HTR-8/SVneo (cell line): ENCODE results near the gene DACH1.

ENCODE experiments used
- DNase-seq: peaks from one replicate; pipeline ENCODE4 v3.0.0; 2011; ENCODE audit warnings: low spot score, mixed read lengths; ENCODE audit not compliant: insufficient read length
- FAIRE-seq: peaks from 2 replicates; lab custom pipeline; 2011; peaks lifted over from hg19 to GRCh38; lab: Jason Lieb, UNC

The DACH1 gene

DNA sequence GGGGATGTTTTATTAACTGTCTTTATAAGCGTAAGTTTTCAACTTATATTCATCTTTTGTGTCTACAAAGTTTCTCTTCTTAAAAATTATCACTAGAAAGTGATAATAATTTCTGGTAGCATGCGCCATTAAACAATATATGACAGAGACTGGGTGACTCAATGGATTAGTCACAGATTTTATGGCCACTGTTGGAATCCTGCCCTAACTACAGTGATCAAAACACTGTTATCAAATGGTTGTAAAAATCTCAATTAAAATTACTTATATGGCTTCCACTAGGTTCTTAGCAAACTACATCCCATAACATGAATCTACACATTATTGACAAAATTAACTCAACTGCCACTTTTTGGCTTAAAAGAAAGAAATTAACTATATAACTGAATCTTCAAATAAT lies 350.0 kb downstream of the DACH1 start:
- no peak for DNase-seq
- FAIRE-seq = no peak

DNA sequence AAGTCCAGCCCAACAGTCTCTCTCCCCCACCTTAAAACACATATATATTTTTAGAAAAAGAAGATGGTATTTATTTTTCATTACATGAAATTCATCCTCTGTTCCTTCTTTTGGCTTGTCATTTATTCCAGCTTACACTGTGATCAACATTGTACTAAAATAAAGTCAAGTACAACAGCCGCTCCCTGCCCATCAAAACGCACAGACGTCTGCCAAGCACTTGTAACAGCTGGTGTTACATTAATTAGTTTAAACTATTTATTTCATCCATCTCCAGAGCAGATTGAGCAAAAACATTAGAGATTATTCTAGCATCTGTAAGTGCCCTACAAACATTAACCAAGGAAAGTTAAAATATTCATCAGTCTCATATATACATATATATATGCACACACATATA lies 350.5 kb downstream of the DACH1 start:
- FAIRE-seq (no peak), DNase-seq (no peak)

DNA sequence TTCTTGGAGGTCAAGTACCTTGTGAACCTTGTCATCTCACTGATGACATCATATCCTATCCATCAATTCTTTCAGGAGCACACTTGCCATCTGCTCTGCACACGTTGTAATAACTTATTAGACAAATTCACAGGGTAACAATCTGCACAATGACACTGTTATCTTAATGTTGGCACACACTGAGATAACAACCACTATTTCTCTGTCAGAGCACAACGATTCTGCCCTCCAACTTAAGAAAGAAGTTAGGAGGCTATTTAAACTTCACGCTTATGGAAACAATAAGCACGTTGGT lies 351.3 kb downstream of the DACH1 start:
- FAIRE-seq (no peak), DNase-seq (no peak)

DNA sequence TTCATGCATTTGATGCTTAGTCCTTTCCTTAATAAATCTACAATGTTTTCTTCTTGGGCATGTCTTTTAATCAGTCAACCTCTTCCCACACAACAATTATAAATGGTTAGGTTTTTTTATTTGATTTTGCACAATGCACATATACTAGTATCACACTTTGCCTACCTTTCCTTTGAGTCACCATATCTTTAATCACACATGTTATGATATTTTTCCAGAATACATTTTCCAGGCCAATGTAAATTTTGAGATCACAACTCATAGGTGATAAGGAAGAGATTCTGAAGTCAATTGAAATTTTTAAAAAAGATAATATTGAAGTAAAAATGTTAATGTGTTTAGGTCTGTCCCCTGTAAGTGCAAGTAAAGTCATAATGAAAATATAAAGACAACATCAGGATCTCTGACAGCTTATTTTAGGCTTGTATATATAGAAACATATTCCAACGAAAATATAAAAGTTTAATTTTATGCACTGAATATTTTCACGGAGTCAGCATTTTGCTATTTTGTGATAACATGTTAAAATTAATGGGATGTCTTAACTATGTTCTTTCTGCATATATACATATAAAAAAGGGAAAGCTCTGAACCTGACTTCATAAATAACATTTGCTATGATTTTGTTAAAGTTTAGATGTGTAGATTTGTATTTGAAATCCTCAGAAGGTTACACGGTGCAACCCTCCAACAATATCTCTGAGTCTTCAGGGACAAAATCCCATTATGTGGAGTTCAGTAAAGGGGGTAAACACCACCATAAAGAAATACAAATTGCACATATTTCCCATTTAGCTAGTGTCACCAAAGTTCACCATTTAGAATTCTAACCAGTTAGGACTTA lies 351.9 kb downstream of the DACH1 start:
- FAIRE-seq (no peak), DNase-seq (no peak)

DNA sequence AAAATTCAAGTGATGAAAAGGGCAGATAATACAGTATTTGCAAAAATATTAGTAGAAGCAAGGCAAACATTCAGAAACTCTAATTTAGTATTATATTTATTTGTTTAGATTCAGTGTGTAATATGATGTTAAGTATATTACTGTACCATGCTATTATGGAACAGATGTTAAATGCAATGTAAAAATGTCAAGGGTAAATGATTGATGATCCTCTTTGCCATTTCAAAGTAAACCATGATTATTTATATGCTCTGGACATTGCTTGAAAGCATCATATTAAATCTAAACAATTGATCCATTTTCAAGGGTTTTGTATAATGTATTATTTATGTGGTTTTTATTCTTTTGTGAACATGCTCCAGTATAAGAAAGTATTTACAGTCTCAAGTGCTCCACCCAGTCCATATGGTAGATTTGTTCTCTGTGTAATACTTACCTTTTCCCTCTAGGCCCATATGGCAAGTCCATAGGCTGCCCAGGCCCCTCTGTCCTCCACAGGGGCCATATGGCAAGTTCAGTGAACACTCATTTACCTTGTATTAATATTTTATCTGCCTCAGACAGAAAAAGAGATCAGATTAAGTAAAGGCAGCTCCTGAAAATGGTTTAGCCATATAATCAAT lies 353.5 kb downstream of the DACH1 start:
- no peak for DNase-seq

DNA sequence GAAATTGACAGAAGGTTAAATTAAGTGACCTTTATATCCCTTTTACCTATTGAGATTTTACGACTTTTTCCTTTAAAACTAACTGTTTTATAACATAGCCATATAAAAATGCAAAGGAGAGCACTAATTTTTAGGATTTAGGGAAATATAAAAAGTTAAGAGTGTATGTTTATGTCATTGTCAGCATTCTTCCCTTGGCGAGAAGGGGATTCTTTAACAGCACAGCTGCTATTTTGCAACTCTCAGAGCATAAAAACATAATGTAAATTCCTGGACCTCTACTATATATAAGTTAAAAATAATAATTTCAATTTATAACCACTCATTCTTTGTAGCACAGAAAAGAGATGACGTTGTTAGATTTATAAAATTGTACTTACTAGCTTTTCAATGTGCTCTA lies 363.2 kb downstream of the DACH1 start:
- DNase-seq (no peak), FAIRE-seq (no peak)

More for the DNA sequence above, 353.5 kb downstream of the DACH1 start:
- FAIRE-seq = no peak

DNA sequence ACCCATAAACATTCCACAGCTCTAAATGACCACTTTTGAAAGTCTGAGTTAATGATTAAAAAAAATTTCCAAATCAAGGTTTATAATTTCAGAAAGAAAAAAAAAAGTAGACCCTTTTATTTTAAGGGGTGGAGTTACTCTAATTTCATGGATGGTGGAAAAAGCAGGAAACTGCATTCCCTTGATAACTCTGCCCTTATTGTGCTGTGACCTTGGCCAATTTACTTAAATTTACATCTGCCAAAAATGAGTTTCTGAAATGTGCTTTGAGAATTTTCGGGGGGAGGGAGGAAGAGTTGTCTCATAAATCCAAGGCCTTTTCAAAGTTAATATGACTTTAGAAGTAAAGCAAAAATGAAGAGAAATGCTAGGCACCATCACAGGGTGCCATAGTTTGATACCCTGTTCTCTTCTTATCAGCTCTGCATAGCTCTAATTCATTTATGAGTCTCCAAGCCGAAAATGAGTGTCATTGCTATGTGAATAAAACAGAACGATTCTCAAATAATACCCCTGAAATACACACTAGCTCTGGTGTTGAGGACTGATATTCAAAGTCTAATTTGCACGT lies 367.0 kb downstream of the DACH1 start:
- DNase-seq (no peak), FAIRE-seq (no peak)

DNA sequence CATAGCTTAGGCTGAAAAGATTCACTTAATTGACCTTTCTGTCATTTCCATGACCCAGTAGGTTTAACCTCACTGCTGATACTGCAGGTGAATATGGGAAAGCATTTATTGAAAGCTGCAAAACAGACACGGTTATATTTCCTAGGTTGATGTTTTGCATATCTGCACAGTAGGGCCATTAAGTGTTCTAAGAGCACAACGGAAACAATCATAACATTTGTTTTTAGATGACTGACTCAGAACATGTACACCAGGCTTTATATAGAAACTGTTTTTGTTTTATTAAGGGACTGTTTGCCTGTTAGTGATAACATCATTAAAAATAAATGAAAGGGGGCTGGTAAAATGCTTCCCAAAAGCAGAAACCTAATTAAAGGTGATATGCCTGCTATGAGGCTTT lies 367.8 kb downstream of the DACH1 start:
- FAIRE-seq (no peak), DNase-seq (no peak)

DNA sequence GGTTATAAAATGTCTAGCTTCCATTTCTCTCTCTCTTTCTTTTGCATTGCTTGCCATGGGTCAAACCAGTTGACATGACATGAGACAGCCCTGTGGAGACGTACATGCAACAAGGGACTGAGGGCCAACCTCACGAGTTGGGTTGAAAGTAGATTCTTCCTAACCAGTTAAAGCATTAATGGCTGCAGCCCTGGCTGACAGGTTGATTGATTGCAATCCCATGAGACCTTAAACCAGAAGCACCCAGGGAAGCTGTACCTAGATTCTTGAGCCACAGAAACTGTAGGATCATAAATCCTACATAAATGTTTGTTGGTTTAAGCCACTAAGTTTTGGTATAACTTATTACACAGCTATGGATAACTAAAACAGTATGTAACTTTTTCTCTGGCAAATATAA lies 373.8 kb downstream of the DACH1 start:
- DNase-seq = no peak
- no peak for FAIRE-seq

DNA sequence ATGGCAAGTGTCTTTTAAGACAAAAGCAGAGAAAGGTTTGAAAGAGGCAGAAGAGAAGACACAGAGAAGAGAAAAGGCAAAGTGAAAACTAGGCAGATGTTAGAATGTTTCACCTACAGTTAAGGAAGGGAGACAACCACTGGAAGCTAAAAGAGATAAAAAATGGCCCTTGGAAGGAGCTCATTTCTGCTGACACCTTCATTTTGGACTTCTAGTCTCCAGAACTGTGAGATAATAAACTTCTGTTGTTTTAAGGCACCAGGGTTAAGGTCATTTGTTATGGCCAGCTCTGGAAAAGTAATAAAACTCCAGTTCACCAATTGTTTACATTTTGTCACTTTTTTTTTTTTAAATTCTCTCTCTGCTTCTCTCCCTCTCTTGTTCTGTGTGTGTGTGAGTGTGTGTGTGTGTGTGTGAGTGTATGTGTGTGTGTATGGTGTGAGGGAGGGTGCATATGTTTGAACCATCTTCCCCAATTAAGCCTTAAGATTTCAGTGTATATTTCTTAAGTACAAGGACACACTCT lies 374.6 kb downstream of the DACH1 start:
- FAIRE-seq = no peak
- DNase-seq = no peak

DNA sequence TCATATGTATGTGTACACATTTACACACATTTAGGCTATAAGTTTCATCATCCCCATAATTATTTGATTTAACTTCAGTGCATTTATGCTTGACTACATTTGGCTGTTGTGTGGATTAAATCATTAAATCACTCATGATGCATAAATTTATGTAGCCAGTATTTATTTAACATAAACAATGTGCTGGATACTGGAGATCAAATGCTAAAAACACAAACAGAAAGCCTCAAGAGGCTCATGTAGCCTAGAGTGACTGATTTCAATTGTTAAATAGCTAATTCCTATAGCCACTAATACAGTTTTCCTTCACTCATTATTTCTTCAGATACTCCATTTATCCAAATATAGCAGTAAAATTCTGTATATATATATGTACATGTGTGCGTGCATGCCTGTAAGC lies 376.0 kb downstream of the DACH1 start:
- DNase-seq = no peak
- FAIRE-seq = no peak

DNA sequence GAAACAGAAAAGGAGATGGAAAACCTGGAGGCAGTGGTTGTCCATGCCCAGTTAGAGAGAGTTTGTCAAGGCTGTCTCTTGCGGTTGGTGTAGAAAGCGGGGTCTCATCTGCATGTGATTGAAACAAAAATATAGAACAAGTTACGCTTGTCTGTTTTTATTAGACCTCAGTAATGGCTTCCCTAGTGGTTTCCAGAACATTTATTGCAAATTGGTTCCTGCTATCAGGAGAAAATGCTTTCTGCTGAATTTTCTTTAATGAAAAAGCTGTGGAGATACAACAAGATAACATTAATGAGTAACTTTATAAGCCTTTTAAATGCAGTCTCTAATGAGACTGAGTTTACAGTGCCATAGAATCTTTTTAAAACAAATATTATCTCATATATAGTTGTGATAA lies 378.0 kb downstream of the DACH1 start:
- FAIRE-seq = no peak

DNA sequence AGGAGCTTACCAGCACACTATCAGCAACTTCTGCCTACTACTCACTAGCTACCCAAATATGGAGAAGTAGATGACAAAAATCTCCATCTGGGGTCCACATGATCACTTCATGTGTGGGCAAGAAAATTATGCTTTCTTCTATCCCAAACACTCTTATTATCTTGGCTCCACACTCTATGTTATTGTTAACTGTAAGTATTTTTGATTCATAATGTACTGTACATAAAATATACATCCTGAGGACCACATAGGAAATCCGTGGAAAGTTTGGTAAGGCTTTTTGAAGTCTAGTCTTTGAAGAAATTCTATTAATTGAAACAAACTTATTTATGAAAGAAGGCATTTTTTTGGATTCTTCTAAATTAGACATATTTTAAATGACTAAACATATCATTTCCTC lies 378.8 kb downstream of the DACH1 start:
- FAIRE-seq = no peak

More for the DNA sequence above, 378.0 kb downstream of the DACH1 start:
- no peak for DNase-seq

DNA sequence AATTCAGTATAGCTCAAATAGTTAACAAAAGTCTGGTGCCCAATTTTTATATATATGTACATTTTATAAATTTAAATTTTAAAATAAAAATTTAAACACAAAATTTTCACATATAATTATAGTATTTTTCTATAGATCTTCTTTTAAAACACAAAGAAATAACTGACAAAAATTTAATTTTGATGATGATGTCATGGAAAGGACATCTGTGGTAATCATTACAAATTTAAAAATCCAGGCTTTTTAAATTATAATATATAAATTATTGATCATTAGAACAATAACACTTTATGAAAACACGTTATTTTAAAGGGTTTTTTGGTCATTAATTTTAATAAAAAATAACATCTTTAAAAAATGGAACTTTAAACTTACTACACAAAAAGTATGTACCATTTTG lies 381.1 kb downstream of the DACH1 start:
- no peak for FAIRE-seq

More for the DNA sequence above, 378.8 kb downstream of the DACH1 start:
- DNase-seq = no peak

DNA sequence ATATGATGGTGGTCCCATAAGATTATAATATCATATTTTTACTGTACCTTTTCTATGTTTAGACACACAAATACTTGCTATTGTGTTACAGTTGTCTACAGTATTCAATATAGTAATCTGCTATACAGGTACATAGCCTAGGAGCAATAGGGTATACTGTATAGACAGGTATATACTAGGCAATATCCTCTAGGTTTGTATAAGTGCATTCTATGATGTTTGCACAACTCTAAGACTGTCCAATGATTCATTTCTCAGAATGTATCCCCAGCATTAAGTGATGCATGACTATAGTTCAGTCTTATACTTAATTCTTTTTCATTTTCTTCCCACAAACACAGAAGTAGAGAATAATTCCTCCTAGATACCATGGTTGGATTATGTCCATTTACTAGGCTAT lies 383.3 kb downstream of the DACH1 start:
- DNase-seq = no peak
- FAIRE-seq = no peak

More for the DNA sequence above, 381.1 kb downstream of the DACH1 start:
- DNase-seq = no peak

DNA sequence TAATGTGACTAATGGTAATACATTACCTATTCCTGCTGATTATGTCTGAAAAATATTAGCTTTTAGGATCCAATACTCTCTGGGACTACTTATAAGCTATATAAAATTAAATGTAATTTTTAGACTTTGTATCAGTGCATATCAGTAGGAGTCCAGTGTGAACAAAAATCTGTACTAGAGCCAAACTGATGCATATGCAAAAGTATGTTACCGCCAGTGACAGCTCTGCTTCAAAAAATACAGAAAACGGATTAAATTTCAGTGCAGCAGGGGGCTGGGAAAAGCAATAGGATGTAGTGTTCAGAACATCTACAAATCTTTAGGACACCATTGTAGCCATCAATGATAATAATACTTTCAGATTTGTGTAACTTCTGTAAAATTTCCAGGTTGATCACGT lies 385.5 kb downstream of the DACH1 start:
- FAIRE-seq (no peak), DNase-seq (no peak)

DNA sequence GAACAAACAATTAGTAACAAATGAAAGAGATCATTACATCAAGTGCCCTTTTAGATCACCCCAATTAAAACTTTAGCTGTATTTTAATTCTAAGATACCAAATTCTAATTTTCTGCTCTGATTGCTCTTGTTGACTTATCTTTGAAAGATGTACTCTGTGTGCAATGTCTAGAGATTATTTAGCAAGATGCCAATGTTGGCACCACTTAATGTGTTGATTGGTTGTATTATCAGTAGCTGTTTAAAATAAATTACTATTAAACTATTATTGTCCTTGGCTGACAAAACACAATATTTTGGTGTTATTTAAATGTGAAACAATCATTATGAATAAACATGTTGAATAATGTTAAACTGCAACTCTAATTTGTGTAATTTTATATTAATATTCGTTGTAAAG lies 386.0 kb downstream of the DACH1 start:
- no peak for DNase-seq
- no peak for FAIRE-seq

DNA sequence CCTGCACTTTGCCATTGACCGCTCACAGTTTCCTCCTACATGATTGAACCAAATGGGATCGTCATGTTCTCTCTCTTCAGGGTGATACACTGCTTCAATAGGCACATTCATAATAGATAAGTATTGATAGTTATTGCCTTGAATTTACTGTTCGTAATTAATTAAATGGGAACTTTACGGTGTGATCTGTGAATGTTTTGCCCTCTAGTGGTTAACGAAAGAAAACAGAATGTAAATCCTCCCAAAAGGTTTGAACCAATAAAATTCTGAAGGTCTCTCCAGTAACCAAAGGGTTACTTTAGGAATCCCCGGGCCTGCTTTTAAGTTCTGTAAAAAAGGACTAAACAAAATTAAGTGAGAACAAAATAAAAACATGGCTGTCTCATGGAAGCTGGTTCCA lies 389.3 kb downstream of the DACH1 start:
- DNase-seq (no peak), FAIRE-seq (no peak)

DNA sequence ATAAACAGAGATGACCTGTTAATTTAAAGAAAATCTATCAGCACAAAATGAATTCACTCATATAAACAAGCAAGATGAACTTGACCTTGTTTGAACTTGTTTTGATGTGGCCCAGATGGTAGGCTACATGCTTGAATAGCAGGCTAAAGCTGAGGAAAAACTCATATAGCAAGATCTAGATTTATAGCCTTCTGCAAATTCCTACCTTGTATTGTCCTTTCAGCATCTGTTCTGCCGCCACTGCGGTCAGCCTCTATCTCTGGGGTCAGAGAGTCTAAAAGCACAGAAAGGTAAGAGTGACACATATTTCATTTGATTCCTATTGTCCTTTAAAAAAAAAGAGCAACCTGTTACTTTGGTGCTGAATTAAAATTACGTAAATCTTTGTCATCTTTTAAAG lies 392.1 kb downstream of the DACH1 start:
- DNase-seq = no peak
- FAIRE-seq = no peak

DNA sequence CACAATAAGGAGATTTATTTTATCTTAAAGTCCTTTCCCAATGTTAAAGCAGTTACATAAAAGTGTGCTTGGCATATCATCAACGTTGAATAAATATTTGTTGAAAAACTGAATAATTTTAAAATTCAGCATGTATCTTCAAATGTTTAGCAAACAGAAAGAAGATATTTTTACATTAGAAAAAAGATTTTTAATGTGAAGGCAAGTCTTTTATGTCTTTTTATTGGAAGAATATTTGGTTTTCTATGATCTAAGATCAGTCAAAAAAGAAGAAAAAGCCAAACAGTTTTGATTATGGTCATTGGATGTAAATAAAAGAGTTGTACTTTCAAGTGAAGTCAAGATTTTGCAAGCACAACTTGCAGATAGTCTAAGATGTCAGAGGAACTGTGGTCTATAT lies 397.4 kb downstream of the DACH1 start:
- FAIRE-seq = no peak
- DNase-seq = no peak

DNA sequence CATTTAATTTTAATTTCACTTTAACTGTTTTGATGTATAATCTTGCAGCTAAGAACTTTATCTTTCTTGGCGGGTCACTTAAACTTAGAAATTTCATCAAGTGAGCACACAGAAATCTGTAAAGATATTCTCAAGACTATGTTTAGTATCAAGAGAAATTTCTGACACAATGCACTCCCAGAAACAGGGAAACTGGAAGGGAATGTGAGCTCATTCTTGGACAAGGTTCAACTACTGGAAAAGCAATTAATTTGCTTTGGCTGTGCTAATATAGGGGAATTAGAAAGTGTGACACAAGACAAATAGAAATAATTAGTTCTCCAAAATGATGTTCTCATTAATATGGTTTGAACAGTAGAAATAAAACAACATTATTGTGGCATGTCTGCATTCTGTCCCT lies 402.3 kb downstream of the DACH1 start:
- FAIRE-seq = no peak

More for the DNA sequence above, 402.3 kb downstream of the DACH1 start:
- no peak for DNase-seq
